GM21526 (cell line): Measurements from ENCODE around the gene HECA.
"Not testable (repeated sequence)": the region's sequence is repeated elsewhere in the genome, so short reads cannot be mapped to it uniquely, and the experiment has no call there.

Source experiments
- ATAC-seq: cut with Tn5 transposase; IDR thresholded peaks from one replicate; pipeline ENCODE4 v1.9.1; 2021; ENCODE audit warnings: moderate library complexity; ENCODE audit not compliant: unreplicated experiment, low FRiP score

Gene HECA

DNA sequence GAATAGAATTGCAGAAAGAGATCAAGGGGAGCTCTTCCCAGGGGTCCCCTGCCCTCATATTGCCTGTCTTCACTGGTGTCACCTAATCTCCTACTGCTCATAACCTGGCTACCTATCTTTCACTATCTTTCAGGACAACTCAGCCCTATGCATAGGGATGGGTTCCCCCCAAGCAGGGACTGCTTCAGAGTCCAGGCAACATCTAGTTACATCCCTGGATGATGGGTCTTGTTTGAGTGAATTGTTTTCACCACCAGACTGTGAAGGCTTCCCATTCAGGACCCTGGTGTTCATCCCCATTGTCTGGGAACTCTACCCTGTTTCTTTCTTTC lies 850 bp upstream of the HECA start:
- ATAC-seq, result no peak

DNA sequence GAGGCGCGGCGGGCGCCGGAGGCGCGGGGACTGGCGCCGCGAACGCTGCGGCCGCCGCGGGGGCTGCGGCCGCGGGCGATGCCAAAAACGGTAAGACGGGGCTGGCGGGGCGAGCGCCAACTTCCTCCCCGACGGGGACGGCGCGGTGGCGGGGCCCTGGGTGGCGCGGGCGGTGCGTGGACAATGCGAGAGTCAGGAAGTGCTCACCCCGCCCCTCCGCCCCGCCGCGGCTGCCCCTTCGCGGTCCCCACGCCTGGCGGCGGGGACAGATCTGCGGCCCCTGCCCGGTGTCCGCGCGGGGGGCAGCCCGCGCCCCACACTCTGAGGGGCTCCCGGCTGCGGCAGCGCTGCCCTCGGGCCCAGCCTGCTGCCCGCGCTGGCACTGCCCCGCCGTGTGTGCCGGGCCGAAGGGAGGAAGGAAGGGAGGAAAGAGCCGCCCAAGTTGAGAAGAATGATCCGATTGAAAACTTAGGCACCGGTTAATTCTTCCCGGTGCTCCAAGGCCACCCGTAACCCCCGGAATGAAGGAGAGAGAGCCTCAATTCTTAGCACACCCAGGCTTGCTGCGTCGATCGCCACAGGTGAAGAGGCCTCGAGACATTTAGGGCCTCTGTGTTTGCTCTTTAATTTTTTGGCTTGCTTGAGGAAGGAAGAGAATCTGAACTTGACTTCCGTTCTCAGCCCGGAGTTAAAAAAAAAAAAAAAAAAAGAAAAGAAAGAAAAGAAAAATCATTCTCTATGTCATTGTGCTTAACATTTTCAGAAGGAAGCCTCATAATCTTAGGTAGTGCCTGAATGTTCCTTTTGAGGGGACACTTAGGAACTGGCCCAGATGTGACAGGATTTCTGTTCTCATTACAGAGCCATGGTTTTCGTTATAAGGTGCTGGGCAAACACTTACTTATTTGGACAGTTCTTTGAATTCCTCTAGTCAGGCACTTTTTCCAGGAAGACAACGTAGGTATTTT lies 982 bp downstream of the HECA start:
- ATAC-seq, result peak; percentile 28

DNA sequence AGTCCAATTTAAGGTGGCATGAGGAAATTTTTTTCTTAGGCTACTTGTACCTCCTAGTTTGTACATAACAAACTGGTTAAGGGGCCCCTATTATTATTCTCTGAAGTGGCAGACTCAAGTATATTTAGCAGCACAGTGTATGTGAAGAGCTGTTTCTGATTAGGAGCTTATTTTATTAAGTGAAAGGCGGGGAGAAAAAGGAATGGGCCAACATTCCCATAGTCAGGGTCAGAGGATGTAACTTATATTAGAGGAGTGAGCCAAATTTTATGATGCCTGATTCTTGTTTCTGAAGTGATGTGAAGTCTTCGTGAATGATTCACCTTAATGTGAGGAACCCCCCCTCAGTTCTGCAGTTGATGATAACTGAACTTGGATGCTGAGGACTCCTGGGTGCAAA lies 2.8 kb downstream of the HECA start:
- no peak for ATAC-seq

DNA sequence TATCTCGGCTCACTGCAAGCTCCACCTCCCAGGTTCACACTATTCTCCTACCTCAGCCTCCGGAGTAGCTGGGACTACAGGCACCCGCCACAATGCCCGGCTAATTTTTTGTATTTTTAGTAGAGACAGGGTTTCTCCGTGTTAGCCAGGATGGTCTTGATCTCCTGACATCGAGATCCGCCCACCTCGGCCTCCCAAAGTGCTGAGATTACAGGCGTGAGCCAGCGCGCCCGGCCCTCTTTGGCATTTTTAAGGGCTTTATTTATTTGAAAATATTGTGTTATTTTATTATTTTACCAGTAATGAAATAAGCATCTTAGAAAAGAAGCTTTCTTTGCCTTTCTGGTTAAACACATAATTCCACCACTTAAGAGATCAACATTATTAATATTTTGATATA lies 6.0 kb downstream of the HECA start:
- not testable (repeated sequence) for ATAC-seq

DNA sequence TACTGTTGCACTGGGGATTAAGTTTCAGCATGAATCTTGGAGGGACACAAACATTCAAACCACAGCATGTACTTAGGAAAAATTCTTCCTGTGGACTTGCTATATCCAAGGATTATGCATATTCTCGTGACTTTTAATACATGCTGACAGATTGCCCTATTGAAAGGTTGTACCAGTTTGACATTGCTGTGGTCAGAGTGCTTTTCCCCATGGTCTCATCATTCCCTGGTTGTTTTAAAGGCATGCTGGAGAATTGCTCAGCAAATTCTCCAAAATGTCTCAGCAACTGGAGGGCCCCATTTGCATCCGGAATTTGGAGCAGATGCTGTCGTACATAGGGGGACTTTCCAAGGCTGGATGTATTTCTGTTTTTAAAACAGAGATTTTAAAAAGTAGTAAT lies 7.4 kb downstream of the HECA start:
- no peak for ATAC-seq

DNA sequence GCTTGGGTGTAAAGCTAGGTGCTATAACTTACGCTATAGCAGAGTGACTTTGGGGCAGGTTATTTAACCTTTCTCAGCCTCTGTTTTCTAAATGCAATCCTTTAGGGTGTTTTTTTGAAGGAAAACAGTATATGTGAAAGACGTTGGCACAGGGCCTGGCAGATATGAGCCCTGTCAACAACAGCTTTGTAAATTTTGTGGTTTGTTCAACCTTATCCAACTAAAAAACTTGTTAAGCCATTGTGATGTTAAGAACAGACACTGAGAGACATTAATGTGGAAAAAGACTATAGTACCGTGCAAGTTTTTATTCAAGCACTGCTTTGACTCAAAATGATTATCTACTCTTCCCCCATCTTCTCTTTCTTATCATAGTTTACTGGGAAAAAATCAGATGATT lies 8.2 kb downstream of the HECA start:
- no peak for ATAC-seq

DNA sequence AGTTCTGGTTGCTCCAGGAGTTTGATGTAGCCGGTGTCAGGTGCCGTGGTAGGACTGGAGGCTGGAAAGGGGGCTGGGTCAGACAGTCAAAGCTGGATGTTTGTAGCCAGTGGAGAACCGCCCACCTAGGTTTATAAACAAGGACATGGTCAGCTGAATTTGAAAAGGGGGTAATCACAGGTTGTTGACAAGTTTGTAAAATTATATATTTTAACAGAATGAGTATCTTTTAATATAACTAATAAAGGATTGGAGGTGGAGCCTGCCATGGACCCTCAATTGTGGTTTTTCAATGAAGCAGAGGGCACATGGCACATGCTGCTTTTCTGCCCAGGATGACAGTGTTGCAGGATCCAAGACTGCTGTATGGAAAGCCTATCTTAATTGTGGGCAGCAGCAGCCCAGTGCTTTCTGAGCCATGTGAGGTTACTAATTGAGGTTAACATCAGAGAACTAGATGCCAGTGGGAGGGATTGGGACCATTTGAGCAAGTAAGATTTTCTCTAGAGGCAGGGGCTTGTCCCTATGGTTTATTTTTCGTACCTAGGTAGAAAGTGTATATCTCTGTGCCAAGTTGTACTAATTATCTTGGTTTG lies 9.7 kb downstream of the HECA start:
- ATAC-seq, result no peak

DNA sequence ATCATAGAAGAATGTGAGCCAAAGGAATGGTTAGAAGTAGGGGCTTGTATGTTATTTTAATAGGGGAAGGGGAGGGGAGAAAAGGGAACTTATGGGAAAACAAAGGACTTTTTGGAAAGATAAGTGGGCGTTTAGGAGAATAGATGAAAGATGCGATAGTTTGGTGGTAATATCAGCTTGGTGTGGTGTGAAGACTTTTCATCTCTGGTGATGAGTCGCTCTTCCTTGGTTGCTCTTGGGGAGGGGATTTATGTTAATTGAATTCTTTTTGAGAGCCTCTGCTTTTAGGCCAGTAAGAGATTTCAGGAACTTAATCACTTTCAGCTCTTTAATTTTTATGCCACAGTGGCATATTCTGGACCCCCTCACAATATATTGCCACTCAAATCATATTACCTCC lies 10.8 kb downstream of the HECA start:
- no peak for ATAC-seq

DNA sequence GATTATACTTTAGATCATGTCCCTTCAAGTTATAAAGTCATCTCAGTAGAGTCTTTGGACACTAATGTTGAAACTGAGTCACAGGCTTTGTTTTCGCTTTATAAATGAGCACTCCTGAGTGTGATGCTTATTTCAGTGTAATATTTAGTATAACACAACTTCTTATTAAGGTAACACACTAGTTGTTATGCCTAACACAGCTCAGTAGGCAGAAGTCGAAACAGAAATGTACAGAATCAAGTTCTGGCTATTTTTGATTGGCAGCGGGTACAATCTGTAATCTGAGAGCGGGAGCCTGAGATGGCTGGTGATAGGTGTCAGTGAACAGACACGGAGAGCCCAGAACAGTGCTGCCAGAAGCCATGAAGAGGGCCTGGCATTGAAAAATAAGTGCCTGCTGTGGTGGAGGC lies 11.4 kb downstream of the HECA start:
- no peak for ATAC-seq

DNA sequence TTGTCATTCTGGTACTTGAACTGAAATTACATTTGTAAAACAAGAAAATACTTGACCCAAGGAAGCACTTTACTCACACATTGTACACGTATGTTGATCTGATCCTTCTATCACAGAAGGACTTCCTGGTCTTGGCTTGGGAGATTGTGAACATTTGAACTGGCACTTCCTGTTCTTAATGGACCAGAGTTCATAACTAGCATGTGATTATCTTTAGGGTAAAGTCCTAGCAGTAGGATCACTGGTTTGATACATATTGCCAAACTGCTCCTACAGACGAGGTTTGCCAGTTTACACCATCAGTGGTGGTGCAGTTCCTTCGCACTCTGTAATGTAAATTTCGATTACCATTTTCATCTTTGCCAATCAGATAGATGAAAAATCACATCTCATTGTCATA lies 12.7 kb downstream of the HECA start:
- no peak for ATAC-seq

DNA sequence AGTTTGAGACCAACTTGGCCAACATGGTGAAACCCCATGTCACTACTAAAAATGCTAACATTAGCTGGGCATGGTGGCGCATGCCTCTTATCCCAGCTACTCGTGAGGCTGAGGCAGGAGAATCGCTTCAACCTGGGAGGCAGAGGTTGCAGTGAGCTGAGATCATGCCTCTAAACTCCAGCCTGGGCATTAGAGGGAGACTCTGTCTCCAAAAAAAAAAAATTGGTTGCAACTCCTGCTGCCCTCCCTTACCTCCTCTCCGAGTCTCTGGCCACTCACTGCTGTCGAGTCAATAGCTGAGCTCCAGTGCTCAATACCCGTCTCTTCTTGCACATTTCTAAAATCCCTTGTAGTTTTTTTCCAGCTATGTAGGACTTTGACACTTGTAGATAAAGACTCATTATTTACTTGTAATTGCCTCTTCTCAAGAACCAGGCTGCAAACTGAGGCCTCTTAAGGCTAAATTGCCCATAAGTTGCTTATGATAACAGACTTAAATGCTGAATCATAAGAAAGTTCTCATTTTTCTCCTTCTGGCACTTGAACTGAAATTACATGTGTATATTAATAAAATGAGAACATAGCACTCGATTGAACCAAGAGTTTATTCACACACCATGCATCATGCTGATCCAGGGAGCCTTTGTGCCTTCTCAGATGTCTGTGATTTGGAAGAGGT lies 13.8 kb downstream of the HECA start:
- no peak for ATAC-seq

DNA sequence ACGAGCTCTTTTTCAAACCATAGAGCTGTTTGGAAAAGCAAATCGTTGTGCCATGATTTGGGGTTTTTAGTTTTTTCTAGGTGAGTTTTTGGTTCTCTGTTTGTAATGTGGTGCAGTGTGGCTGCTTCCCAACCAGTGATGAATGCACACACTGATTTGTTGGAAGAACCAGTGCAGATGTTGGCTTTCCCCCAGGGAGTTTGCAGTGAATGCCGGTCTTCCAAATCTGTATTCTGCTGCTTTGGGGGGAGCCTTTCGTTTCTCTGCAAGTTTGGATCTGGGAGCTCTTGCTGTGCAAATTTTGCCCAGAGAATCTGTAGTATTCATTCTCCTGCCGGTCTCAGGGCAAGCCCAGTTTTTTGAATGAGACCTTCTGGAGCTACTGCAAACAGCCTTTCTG lies 14.5 kb downstream of the HECA start:
- ATAC-seq, result no peak

DNA sequence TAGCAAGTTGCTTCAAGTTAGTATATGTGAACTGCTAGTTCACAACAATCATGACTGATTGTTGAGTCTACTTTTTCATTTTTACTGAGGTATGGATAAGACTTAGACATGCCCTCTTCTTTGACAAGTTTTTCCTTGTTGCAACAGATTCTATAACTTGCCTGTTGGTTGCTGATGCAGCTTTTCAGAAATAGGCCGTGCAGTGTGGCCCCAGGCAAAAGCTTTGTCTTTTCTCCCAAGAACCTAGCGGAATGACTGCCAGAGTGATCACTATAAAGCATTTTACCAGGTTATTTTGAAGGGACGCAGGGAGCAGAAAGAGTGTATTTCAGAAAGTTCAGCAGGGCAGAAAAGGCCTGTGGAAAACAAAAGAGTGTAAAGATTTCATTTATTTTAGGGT lies 16.0 kb downstream of the HECA start:
- no peak for ATAC-seq

DNA sequence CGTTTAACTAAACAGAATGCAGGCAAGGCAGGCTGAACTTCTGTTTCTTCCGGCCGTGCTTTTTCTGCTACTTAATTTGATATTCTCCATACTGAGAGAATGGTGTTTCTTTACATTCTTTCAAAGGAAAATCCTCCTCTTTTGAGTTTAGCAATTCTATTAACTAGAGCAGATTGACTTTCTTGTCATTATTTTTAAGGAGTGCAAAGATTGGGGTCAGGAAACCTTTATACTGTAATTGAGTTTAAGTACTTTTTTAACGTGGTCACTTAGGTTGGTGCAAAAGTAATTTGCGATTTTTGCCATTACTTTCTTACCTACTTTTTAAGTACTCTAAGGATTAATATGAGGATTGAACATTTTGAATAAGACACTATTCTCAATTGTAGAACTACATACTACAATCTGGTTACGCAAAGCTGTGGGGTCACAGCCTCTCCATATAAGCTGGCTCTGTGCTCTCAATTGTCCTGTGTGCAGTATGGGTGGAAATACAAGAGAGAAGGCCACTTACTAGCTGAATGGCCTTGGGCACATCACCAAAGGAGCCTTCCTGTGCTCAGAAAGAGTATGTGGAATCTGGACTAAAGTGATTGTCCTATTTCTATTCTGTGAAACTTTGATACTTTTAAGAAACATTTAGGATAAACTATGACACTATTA lies 16.7 kb downstream of the HECA start:
- no peak for ATAC-seq

DNA sequence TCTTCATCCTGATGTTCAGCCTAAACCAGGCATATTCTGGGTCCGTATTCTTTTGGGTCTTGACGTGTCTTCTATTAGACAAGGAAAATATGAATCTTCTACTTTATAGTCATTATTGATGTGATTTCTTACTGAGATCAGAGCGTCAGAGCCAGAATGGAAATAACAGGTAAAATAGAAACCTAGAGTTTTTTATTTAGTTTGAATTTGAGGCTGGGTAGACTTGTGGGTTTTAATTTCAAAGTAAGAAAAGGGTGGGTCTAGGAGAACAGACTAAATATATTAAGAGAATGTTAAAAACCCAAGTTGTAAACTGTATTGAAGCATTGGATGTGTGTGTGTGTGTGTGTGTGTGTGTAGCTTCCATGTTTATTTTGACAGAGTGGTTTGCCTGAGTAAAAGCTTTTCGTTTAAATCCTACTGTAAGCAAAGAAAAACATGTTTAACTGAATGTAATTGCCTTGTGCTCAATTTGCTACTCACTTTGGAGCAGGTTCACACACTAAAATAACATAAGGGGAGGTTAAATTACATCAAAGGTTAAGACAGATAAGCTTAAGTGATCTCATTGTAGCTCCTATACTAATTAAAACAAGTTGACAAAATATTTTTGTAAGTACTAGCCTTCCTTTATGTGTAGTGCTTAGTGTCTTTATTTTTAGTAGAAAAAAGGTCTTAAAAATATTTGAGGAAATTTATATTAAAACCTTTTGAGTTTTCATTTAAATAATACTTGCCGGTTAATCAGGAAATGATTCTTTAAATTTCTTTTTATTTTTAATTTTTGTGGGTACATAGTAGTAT lies 17.4 kb downstream of the HECA start:
- ATAC-seq, result no peak

DNA sequence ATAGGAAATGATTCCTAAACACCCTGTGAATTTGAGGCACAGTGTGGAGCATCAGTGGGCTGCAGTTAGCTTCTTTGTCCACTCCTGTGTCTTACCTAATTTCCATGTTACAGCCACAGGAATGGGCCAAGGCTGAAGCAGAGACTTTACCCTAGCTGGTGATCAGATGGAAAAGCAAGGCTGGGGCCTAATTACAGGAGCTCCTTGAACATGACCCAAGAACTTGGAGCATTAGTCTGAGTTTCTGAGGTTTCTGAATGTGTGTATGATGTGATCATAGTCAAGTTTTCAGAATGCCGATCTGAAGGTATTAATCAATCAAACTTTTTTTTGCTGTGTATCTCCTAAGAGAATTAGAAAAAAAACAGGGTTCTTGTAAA lies 18.0 kb downstream of the HECA start:
- ATAC-seq, result no peak

DNA sequence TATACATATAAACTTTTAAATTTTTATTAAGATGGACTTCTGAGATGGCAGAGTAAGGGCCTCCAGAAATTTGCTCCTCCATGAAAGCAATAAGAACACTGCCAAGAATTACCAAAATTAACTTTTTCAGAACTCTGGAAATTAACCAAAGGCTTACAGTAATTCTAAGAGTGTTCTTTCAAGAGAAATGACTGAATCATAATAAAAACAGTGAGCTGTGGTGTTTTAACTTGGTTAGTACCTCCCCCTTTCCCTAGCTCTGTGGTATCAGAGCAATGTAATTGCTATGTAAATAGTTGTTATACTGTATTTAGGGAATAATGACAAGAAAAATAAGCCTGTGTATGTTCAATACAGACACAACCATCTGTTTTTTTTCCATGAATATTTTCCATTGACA lies 19.0 kb downstream of the HECA start:
- ATAC-seq, result no peak

DNA sequence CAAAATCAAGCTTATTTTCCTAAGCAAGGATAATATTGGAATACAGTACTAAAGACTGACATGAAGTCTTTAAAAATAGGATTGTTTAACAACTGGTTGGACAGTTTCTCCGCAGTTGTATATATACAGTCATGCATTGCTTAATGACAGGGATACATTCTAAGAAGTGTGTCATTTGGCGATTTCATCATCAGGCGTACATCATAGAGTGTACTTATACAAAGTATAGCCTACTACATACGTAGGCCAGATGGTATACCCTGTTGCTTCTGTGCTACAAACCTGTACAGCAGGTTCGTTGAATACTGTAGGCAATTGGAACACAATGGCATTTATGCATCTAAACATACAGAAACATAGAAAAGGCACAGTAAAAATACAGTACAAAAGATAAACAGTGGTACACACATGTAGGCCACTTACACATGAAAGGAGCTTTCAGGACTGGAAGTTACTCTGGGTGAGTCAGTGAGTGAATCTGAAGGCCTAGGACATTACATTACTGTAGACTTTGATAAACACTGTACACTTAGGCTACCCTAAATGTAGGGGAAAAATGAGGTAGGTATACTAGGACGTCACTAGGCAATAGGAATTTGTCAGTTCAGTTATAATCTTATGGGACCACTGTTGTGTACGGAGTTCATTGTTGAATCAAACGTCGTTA lies 20.1 kb downstream of the HECA start:
- no peak for ATAC-seq

DNA sequence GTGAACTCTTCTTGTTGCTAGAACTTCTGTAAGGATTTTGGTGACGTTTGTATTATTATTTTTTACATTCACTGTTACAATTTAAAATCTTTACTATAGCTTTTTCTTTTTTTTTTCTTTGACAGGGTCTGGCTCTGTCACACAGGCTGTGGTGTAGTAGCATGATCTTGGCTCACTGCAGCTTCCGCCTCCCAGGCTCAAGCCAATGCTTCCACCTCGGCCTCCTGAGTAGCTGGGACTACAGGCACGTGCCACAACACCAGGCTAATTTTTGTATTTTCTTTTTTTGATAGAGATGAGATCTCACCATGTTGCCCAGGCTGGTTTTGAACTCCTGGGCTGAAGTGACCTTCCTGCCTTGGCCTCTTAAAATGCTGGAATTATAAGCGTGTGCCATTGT lies 21.2 kb downstream of the HECA start:
- no peak for ATAC-seq

DNA sequence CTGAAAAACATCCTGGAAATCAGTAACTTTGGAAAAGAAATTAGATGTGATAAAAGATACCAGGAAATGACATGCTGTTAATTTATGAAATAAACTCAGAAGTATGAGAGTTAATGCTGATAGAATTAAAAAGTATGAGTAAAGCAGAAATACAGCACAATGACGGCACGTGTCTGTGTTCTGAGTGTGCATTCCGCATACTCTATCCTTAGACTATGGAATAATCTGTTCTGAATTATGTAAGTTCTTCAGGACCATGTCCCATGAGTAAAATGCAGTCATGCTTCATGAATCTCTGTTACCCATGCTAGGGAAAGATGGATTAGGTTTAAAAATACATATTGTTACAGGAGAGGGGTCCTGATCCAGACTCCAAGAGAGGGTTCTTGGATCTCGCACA lies 21.7 kb downstream of the HECA start:
- ATAC-seq, result no peak
